Skeletal muscle tissue (tissue), 4 donors: ENCODE results near the gene WBP2NL. TPM values are rescaled to one million over a fixed set of nuclear protein-coding genes. Genes with fewer than 3 reads are reported as not detected.

Source experiments
- H3K27ac ChIP-seq: one replicate; pipeline ENCODE4 v1.7.0; 2013; ENCODE audit warnings: mild to moderate bottlenecking, low read depth, low read length, inconsistent platforms
- H3K27me3 ChIP-seq, 3 donors: one replicate each; pipeline ENCODE4 v1.7.0; 2013; ENCODE audit warnings: low read length in 3 of 3; ENCODE audit not compliant: control insufficient read depth in 3 of 3, insufficient read depth in 3 of 3
- H3K36me3 ChIP-seq, 3 donors: one replicate each; pipeline ENCODE4 v1.7.0; 2013; ENCODE audit warnings: low read length in 3 of 3; ENCODE audit not compliant: control insufficient read depth in 3 of 3, insufficient read depth in 3 of 3
- H3K4me1 ChIP-seq, 3 donors: one replicate each; pipeline ENCODE4 v1.7.0; 2013; ENCODE audit warnings: low read length in 3 of 3, mild to moderate bottlenecking in 3 of 3; ENCODE audit not compliant: control insufficient read depth in 3 of 3, insufficient read depth in 3 of 3
- H3K4me3 ChIP-seq, 3 donors: one replicate each; pipeline ENCODE4 v1.7.0; 2013; ENCODE audit warnings: low read length in 3 of 3
- H3K9ac ChIP-seq, 3 donors: one replicate each; pipeline ENCODE4 v1.7.0; 2013; ENCODE audit warnings: low read length in 3 of 3, mild to moderate bottlenecking in 3 of 3, moderate library complexity in 2 of 3, low read depth in 1 of 3
- H3K9me3 ChIP-seq, 3 donors: one replicate each; pipeline ENCODE4 v1.7.0; 2013; ENCODE audit warnings: low read length in 3 of 3; ENCODE audit not compliant: control insufficient read depth in 3 of 3
- total RNA-seq: library from RNA; depleted of rRNA; stranded (reverse); fragments of >200 nt; gene quantifications from one replicate; pipeline ENCODE4 v1.2.3, GENCODE V29; 2014
- donor health status: Osteomylitis.

Gene WBP2NL
- total RNA-seq, 1 donor from 2014 or later, result 1.6 TPM

DNA sequence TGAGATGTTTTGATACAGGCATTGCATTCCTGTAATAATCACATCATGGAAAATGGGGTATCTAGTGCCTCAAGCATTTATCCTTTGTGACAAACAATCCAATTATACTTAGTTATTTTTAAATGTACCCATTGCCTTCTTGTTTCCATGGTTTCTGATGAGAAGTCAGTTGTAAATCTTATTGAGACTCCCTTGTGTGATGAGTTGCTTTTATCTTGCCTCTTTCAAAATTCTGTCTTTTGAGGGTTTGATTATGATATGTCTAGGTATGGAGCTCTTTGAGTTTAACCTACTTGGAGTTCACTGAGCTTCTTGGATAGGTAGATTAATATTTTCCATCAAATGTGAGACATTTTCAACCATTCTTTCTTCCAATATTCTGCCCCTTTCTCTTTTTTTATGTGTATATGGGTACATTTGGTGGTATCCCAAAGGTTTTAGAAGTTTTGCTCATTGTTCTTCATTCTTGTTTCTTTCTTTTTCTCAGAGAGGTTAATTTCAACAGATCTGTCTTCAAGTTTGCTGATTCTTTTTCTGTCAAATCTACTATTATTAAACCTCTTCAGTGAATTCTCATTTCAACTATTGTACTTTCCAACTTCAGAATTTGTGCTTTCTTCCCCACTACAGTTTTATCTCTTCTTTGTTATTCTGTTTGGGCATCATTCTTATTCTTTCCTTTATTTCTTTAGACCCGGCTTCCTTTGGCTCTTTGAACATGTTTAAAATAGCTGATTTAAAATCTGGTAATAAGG, 58.3 kb downstream of the WBP2NL start:
- Histone ChIP-seq H3K4me3 (no peak overlapping the region), H3K27me3 (no peaks in the 10 kb centered on the region), H3K9ac (no peak overlapping the region), H3K9me3 (peaks cover 0 to 6% (median 0%) of the 10 kb centered on the region in 3 donors), H3K36me3 (peaks cover 27 to 33% (median 32%) of the 10 kb centered on the region in 3 donors), H3K27ac (no peak overlapping the region), H3K4me1 (no peaks in the 10 kb centered on the region)

- Histone ChIP-seq H3K27me3 (no peaks in the 10 kb centered on the region), H3K27ac (no peak overlapping the region), H3K9ac (no peak overlapping the region), H3K9me3 (peaks cover 0 to 6% (median 0%) of the 10 kb centered on the region in 3 donors), H3K36me3 (peaks cover 41 to 51% (median 48%) of the 10 kb centered on the region in 3 donors), H3K4me1 (no peaks in the 10 kb centered on the region), H3K4me3 (no peak overlapping the region)
Observed at GRCh38 chr22:42060489-42060888, 61.9 kb downstream of the WBP2NL start.

- no peak overlapping the region for H3K4me3 ChIP-seq
- H3K27me3 ChIP-seq, result no peaks in the 10 kb centered on the region
- H3K9ac ChIP-seq, result no peak overlapping the region
- no peaks in the 10 kb centered on the region for H3K4me1 ChIP-seq
- H3K27ac ChIP-seq, result no peak overlapping the region
- H3K9me3 ChIP-seq, result peaks cover 0 to 6% (median 0%) of the 10 kb centered on the region in 3 donors
- H3K36me3 ChIP-seq, result peaks cover 47 to 57% (median 53%) of the 10 kb centered on the region in 3 donors
Observed at GRCh38 chr22:42061041-42061440, 62.5 kb downstream of the WBP2NL start.

DNA sequence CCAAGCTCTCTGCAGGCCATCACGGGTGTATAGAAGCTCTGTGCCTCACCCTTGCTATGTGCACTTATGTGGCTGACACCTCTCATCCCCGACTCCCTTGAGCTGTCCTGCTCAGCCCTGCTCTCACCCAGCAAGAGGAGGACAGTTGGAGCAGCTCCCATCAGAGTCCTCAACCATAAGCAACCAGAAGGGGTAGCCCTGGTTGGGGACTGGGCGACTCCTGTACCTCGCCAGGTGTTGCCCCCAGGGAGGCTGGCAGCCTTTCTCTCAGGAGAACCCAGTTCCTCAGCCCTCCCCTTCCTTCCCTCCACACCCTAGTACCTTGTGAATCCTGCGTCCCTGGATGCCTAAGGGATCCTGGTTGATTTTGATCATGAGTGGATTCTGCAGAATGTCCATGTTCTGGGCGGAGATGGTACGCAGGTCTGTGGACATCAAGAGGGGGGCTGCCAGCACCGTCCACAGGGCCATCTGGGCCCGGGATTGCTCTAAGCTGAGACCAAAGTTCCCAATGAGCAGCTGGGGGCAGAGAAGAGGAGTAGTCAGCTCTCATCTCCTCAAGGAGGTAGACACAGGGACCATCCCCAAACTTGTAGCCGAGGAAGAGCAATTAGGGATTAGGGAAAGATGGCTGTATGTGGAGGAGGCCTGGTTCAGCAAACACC, 64.0 kb downstream of the WBP2NL start:
- Histone ChIP-seq H3K27me3 (no peaks in the 10 kb centered on the region), H3K36me3 (peaks cover 62 to 71% (median 69%) of the 10 kb centered on the region in 3 donors), H3K27ac (no peak overlapping the region), H3K9me3 (no peaks in the 10 kb centered on the region), H3K9ac (no peak overlapping the region), H3K4me3 (no peak overlapping the region), H3K4me1 (no peaks in the 10 kb centered on the region)

- Histone ChIP-seq H3K9me3 (no peaks in the 10 kb centered on the region), H3K27me3 (no peaks in the 10 kb centered on the region), H3K4me1 (peaks cover 3 to 7% (median 3%) of the 10 kb centered on the region in 3 donors), H3K9ac (no peak overlapping the region), H3K4me3 (no peak overlapping the region), H3K36me3 (peaks cover 64 to 65% (median 65%) of the 10 kb centered on the region in 3 donors), H3K27ac (no peak overlapping the region)
Observed at GRCh38 chr22:42064629-42065028, 66.0 kb downstream of the WBP2NL start.

GRCh38 chr22:42065438-42066125, 67.0 kb downstream of the WBP2NL start:
- Histone ChIP-seq H3K27ac (no peak overlapping the region), H3K27me3 (no peaks in the 10 kb centered on the region), H3K9me3 (no peaks in the 10 kb centered on the region), H3K9ac (no peak overlapping the region), H3K4me3 (no peak overlapping the region), H3K36me3 (peaks cover 54 to 56% (median 56%) of the 10 kb centered on the region in 3 donors), H3K4me1 (peaks cover 9 to 14% (median 10%) of the 10 kb centered on the region in 3 donors)

DNA sequence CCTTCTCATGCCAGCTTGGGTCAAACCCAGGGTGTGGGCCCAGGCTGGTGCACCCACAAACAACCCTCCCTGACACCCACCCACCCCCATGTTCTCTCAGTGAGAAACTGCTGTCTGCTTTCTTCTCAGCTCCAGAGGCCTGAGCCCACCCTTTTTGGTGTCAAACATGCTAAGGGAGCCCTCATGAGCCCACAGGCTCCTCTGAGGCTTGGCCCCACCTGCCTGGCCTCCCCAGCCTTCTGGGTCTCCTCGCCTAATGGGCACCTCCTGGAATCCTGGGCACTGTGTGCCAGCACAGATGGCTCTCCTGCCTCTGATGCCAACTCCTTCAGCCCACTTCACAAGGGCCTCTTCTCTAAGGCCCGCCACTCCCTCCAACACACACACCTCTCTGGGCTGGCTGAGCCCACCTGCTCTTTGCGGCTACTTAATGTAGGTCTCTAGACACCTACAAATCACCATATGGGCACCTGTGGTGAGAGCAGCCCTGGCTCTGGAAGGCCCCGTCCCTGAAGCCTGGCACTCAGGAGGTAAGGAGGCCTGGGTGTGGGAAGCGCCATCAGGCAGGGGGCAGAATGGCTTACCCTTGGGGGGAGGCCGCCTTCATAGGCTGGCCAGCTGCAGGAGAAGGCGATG, 67.7 kb downstream of the WBP2NL start:
- Histone ChIP-seq H3K4me1 (peaks cover 13 to 19% (median 14%) of the 10 kb centered on the region in 3 donors), H3K27ac (no peak overlapping the region), H3K27me3 (no peaks in the 10 kb centered on the region), H3K9ac (no peak overlapping the region), H3K36me3 (peaks cover 47 to 49% (median 49%) of the 10 kb centered on the region in 3 donors), H3K4me3 (no peak overlapping the region), H3K9me3 (no peaks in the 10 kb centered on the region)

DNA sequence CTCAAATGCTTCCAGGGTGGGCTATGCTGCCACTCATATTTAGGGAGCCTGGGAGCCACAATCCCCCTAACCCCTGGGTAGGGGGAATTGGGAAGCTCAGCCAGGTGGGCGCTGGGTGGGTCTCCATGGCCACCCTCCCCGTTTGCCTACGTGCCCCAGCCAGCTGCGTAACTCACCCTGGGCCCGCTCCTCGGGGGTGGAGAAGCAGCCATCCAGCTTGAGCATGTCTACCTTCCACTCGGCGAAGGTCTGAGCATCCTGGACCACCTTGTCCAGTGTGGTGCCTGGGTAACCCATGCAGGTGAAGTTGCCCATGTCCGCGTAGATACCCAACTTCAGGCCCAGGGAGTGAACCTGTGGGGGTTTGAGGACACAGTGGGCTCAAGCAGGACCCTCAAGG, 68.3 kb downstream of the WBP2NL start:
- Histone ChIP-seq H3K27ac (no peak overlapping the region), H3K9me3 (no peaks in the 10 kb centered on the region), H3K4me1 (peaks cover 19 to 25% (median 20%) of the 10 kb centered on the region in 3 donors), H3K9ac (no peak overlapping the region), H3K4me3 (no peak overlapping the region), H3K36me3 (peaks cover 44 to 45% (median 45%) of the 10 kb centered on the region in 3 donors), H3K27me3 (no peaks in the 10 kb centered on the region)

DNA sequence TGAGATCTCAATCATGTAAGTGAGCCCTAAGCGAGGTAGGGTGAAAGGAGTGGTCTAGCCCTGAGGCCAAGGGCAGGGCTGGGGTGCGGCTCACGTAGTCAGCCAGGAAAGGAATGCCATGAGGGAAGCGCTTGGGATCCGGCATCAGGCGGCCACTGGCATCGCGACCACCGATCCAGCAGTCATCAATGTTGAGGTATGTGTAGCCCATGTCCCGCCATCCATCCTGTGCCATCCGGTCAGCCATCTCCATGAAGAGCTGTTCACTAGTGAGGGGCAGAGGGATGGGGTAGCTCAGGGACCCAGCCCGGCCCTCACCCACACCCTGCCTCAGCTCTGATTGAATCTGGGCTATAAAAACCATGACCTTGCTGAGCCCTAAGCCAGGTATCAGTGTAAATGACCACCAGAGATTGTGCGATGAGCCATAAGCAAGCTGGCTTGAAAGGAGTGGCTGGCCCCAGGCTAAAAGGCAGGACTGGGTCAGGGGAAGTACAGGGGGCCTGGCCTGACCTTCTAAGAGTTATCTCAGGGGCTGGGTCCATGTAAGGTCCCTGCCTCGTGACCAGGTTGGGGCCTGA, 69.2 kb downstream of the WBP2NL start:
- H3K9ac ChIP-seq, result no peak overlapping the region
- H3K27me3 ChIP-seq, result no peaks in the 10 kb centered on the region
- H3K36me3 ChIP-seq, result peaks cover 39% of the 10 kb centered on the region in 3 donors
- no peaks in the 10 kb centered on the region for H3K9me3 ChIP-seq
- H3K27ac ChIP-seq, result no peak overlapping the region
- H3K4me3 ChIP-seq, result no peak overlapping the region
- H3K4me1 ChIP-seq, result peaks cover 19 to 25% (median 20%) of the 10 kb centered on the region in 3 donors
